ENCODE measurements around the gene TBC1D3B.

The TBC1D3B gene

GRCh38 chr17:36148559-36149295 is 27.7 kb downstream of the TBC1D3B start:
- no peak overlapping the region for H3K4me3 ChIP-seq (replicated peaks; ENCODE audit: low read depth, low read length)
- TF ChIP-seq CTCF (IDR thresholded peaks at IDR 0.05; ENCODE audit: low read length, missing control alignments): no peak
- DNase-seq (ENCODE audit: low read depth): peak; percentile 72

GRCh38 chr17:36147601-36148000 is 28.8 kb downstream of the TBC1D3B start:
- no peak overlapping the region for H3K4me3 ChIP-seq (replicated peaks; ENCODE audit: low read depth, low read length)
- no peak for DNase-seq (ENCODE audit: low read depth)
- TF ChIP-seq CTCF (IDR thresholded peaks at IDR 0.05; ENCODE audit: low read length, missing control alignments): no peak

- DNase-seq (ENCODE audit: low read depth): no peak
- TF ChIP-seq CTCF (IDR thresholded peaks at IDR 0.05; ENCODE audit: low read length, missing control alignments): no peak
- H3K4me3 ChIP-seq (replicated peaks; ENCODE audit: low read depth, low read length): no peak overlapping the region
Observed at GRCh38 chr17:36144981-36145729, 31.3 kb downstream of the TBC1D3B start.

- no peak for TF ChIP-seq CTCF (IDR thresholded peaks at IDR 0.05; ENCODE audit: low read length, missing control alignments)
- H3K4me3 ChIP-seq (replicated peaks; ENCODE audit: low read depth, low read length): no peak overlapping the region
- DNase-seq (ENCODE audit: low read depth): no peak
Observed at GRCh38 chr17:36144014-36144413, 32.4 kb downstream of the TBC1D3B start.

GRCh38 chr17:36142806-36143205 is 33.6 kb downstream of the TBC1D3B start:
- no peak for TF ChIP-seq CTCF (IDR thresholded peaks at IDR 0.05; ENCODE audit: low read length, missing control alignments)

GRCh38 chr17:36142235-36142634 is 34.2 kb downstream of the TBC1D3B start:
- DNase-seq (ENCODE audit: low read depth): no peak
- TF ChIP-seq CTCF (IDR thresholded peaks at IDR 0.05; ENCODE audit: low read length, missing control alignments): no peak
- H3K4me3 ChIP-seq (replicated peaks; ENCODE audit: low read depth, low read length): no peak overlapping the region

More at GRCh38 chr17:36142806-36143205, 33.6 kb downstream of the TBC1D3B start:
- H3K4me3 ChIP-seq (replicated peaks; ENCODE audit: low read depth, low read length): no peak overlapping the region
- DNase-seq (ENCODE audit: low read depth): no peak

All from fibroblast of pulmonary artery (primary cell).